ENCODE results near the gene TBX19.

Gene TBX19

GRCh38 chr1:168260393-168260792 is 20.3 kb upstream of the TBX19 start:
- TF ChIP-seq CTCF (IDR thresholded peaks at IDR 0.05; ENCODE audit: borderline replicate concordance, insufficient read depth, low read depth, low read length) = no peak
- H3K4me3 ChIP-seq (ENCODE audit: low read depth, low read length) = no peak overlapping the region

- no peak for TF ChIP-seq CTCF (IDR thresholded peaks at IDR 0.05; ENCODE audit: borderline replicate concordance, insufficient read depth, low read depth, low read length)
- no peak overlapping the region for H3K4me3 ChIP-seq (ENCODE audit: low read depth, low read length)
These were observed 19.3 kb upstream of the TBX19 start for GRCh38 chr1:168261390-168261789.

- no peak overlapping the region for H3K4me3 ChIP-seq (ENCODE audit: low read depth, low read length)
- TF ChIP-seq CTCF (IDR thresholded peaks at IDR 0.05; ENCODE audit: borderline replicate concordance, insufficient read depth, low read depth, low read length) = no peak
These were observed 17.5 kb upstream of the TBX19 start for GRCh38 chr1:168263130-168263529.

- H3K4me3 ChIP-seq (ENCODE audit: low read depth, low read length) = no peak overlapping the region
- TF ChIP-seq CTCF (IDR thresholded peaks at IDR 0.05; ENCODE audit: borderline replicate concordance, insufficient read depth, low read depth, low read length) = no peak
These were observed 16.4 kb upstream of the TBX19 start for GRCh38 chr1:168264296-168264695.

- H3K4me3 ChIP-seq (ENCODE audit: low read depth, low read length) = no peak overlapping the region
- no peak for TF ChIP-seq CTCF (IDR thresholded peaks at IDR 0.05; ENCODE audit: borderline replicate concordance, insufficient read depth, low read depth, low read length)
These were observed 15.1 kb upstream of the TBX19 start for GRCh38 chr1:168265596-168265995.

- no peak overlapping the region for H3K4me3 ChIP-seq (ENCODE audit: low read depth, low read length)
- no peak for TF ChIP-seq CTCF (IDR thresholded peaks at IDR 0.05; ENCODE audit: borderline replicate concordance, insufficient read depth, low read depth, low read length)
These were observed 14.0 kb upstream of the TBX19 start for GRCh38 chr1:168266644-168267186.

- H3K4me3 ChIP-seq (ENCODE audit: low read depth, low read length) = no peak overlapping the region
- TF ChIP-seq CTCF (IDR thresholded peaks at IDR 0.05; ENCODE audit: borderline replicate concordance, insufficient read depth, low read depth, low read length) = no peak
These were observed 9.0 kb upstream of the TBX19 start for GRCh38 chr1:168271636-168272035.

All from GM12875 (cell line).